GM12878 (cell line): ENCODE measurements around the gene SORCS2. TPM values are rescaled to one million over a fixed set of nuclear protein-coding genes. Genes with fewer than 3 reads are reported as not detected.

Experiments used
- ATAC-seq: fragments of 200-7000 bp; cut with Tn5 transposase; 3 replicates; pipeline ENCODE4 v1.9.1; 2020; ENCODE audit warnings: mild to moderate bottlenecking, moderate library complexity
- BruUV-seq: library from RNA; stranded (reverse); fragments of 400-500 nt; replicated peaks from 2 replicates; lab custom pipeline; 2021; lab: Mats Ljungman, UMichigan
- CTCF ChIA-PET: fragments of 300-600 bp; sonication (Branson Sonifier 250); formaldehyde crosslinking; extraction: SDS; loops from one replicate; lab custom pipeline; 2021; ENCODE audit warnings: inconsistent platforms; lab: Yijun Ruan, JAX
- POLR2A ChIA-PET: fragments of 350-600 bp; formaldehyde crosslinking; extraction: SDS; loops from one replicate; lab custom pipeline; 2021; ENCODE audit warnings: inconsistent platforms; lab: Charles Lee
- RAD21 ChIA-PET: fragments of 300-600 bp; sonication (Branson Sonifier 250); formaldehyde crosslinking; loops from one replicate; lab custom pipeline; 2023; ENCODE audit warnings: antibody characterized with exemption; ENCODE audit not compliant: unreplicated experiment; lab: Charles Lee
- SMC1A ChIA-PET: fragments of 300-600 bp; sonication (Branson Sonifier 250); formaldehyde crosslinking; loops from one replicate; lab custom pipeline; 2023; ENCODE audit not compliant: unreplicated experiment, uncharacterized antibody; lab: Charles Lee
- DNase-seq: peaks from one replicate; pipeline ENCODE4 v3.0.0-alpha.2; 2011; ENCODE audit warnings: low read depth, low spot score
- FAIRE-seq: peaks from 3 replicates; lab custom pipeline; 2011; peaks lifted over from hg19 to GRCh38; lab: Jason Lieb, UNC
- H2AFZ ChIP-seq: 2 replicates; pipeline ENCODE4 v1.6.0; 2011; ENCODE audit warnings: low read depth, low read length, control low read depth; ENCODE audit not compliant: control insufficient read depth
- H3K27ac ChIP-seq: 2 replicates; pipeline ENCODE4 v1.5.1; 2011; ENCODE audit warnings: control low read depth; ENCODE audit not compliant: control insufficient read depth, insufficient read depth
- H3K27me3 ChIP-seq, 2 experiments: replicated peaks in 1 of 2; 2 replicates each; pipeline versions ENCODE4 v1.6.0 to v1.6.1; 2011; ENCODE audit warnings: low read length in 1 of 2; ENCODE audit not compliant: control insufficient read depth in 2 of 2, insufficient read depth in 2 of 2
- H3K36me3 ChIP-seq, 2 experiments: 2 replicates each; pipeline ENCODE4 v1.5.1; 2011; ENCODE audit warnings: low read length in 1 of 2; ENCODE audit not compliant: control insufficient read depth in 2 of 2, insufficient read depth in 2 of 2
- H3K4me1 ChIP-seq: 2 replicates; pipeline ENCODE4 v1.6.1; 2011; ENCODE audit warnings: mild to moderate bottlenecking, low read length, moderate library complexity, mixed read lengths; ENCODE audit not compliant: control insufficient read depth, insufficient read depth
- H3K4me2 ChIP-seq: 2 replicates; pipeline ENCODE4 v1.6.0; 2011; ENCODE audit warnings: control low read depth; ENCODE audit not compliant: control insufficient read depth, insufficient read depth
- H3K4me3 ChIP-seq: fragments of 200-600 bp; sonication (generic); 2 replicates; pipeline ENCODE4 v1.5.1; 2016
- H3K79me2 ChIP-seq: 2 replicates; pipeline ENCODE4 v1.6.0; 2011; ENCODE audit warnings: low read length; ENCODE audit not compliant: control insufficient read depth, insufficient read depth
- H3K9ac ChIP-seq: 2 replicates; pipeline ENCODE4 v1.8.0; 2011; ENCODE audit warnings: low read length, control low read depth, mixed read lengths; ENCODE audit not compliant: control insufficient read depth, insufficient read depth
- H3K9me3 ChIP-seq: replicated peaks from 3 replicates; pipeline ENCODE4 v1.5.1; 2011; ENCODE audit warnings: mild to moderate bottlenecking, low read length; ENCODE audit not compliant: control insufficient read depth, insufficient read depth
- H4K20me1 ChIP-seq: 2 replicates; pipeline ENCODE4 v1.6.0; 2011; ENCODE audit not compliant: control insufficient read depth, insufficient read depth
- BMI1 ChIP-seq: fragments of 450-650 bp; IDR thresholded peaks from 2 replicates; pipeline ENCODE4 v1.6.1; 2016; ENCODE audit warnings: mild to moderate bottlenecking, moderate library complexity, borderline replicate concordance
- DPF2 ChIP-seq: fragments of 450-650 bp; IDR thresholded peaks from 2 replicates; pipeline ENCODE4 v1.6.1; 2017; ENCODE audit warnings: mild to moderate bottlenecking
- GABPA ChIP-seq: IDR thresholded peaks from 2 replicates; pipeline ENCODE4 v1.6.1; 2014; ENCODE audit warnings: antibody characterized with exemption, low read depth, mild to moderate bottlenecking, inconsistent platforms
- IKZF2 ChIP-seq, 2 experiments: fragments of 450-650 bp; IDR thresholded peaks; 2 replicates each; pipeline ENCODE4 v1.6.1; 2017; ENCODE audit warnings: mild to moderate bottlenecking in 2 of 2, moderate library complexity in 2 of 2
- NFXL1 ChIP-seq: fragments of 450-650 bp; IDR thresholded peaks from 2 replicates; pipeline ENCODE4 v1.6.1; 2017; ENCODE audit warnings: antibody characterized with exemption, mild to moderate bottlenecking, borderline replicate concordance
- RAD51 ChIP-seq: fragments of 450-650 bp; IDR thresholded peaks from 2 replicates; pipeline ENCODE4 v1.6.1; 2016; ENCODE audit warnings: moderate library complexity, mild to moderate bottlenecking, inconsistent platforms
- REST ChIP-seq: IDR thresholded peaks from 2 replicates; pipeline ENCODE4 v1.6.1; 2012; ENCODE audit warnings: mild to moderate bottlenecking, low read depth, low read length
- SPI1 ChIP-seq: IDR thresholded peaks from 2 replicates; pipeline ENCODE4 v1.6.1; 2011; ENCODE audit warnings: low read depth, mild to moderate bottlenecking, low read length, moderate library complexity, borderline replicate concordance; ENCODE audit not compliant: insufficient read depth
- SREBF1 ChIP-seq: IDR thresholded peaks from 2 replicates; pipeline ENCODE4 v1.6.1; 2012; ENCODE audit warnings: mild to moderate bottlenecking, low read length
- TCF3 ChIP-seq: IDR thresholded peaks from 2 replicates; pipeline ENCODE4 v1.6.1; 2012; ENCODE audit warnings: low read depth, mild to moderate bottlenecking, low read length, borderline replicate concordance; ENCODE audit not compliant: insufficient read depth
- WRNIP1 ChIP-seq: IDR thresholded peaks from 2 replicates; pipeline ENCODE4 v1.6.1; 2011; ENCODE audit warnings: low read depth, low read length, improper control_type of control experiment, borderline replicate concordance
- ZZZ3 ChIP-seq: IDR thresholded peaks from 2 replicates; pipeline ENCODE4 v1.6.1; 2011; ENCODE audit warnings: low read depth; ENCODE audit not compliant: control insufficient read depth, insufficient read length
- WGBS: methylation state at CpG from one replicate; pipeline ENCODE4 v1.1.6; 2016; ENCODE audit warnings: low lambda C conversion rate; ENCODE audit not compliant: insufficient replicate concordance, insufficient coverage; ENCODE audit errors: missing lambda C conversion rate; 5-methylcytosine and 5-hydroxymethylcytosine counted together
- in situ Hi-C: fragments of 300-500 bp; cut with MboI; formaldehyde crosslinking; loops from 9 replicates; pipeline ENCODE4 v1.14.3; 2018; ENCODE audit warnings: mixed read lengths
- intact Hi-C: fragments of 100-400 bp; cut with micrococcal nuclease; formaldehyde crosslinking; loops from one replicate; pipeline ENCODE4 v1.14.2; 2022; ENCODE audit not compliant: unreplicated experiment
- polyA plus RNA-seq, 11 experiments: library from polyadenylated mRNA; depleted of rRNA in 4 of 11; unstranded in 6 of 11; stranded (reverse) in 5 of 11; fragments of >200 nt; fragmentation: Nextera tagmentation in 4 of 11; fragmentation: Illumina TruSeq in 1 of 11; extraction: Ambion mirVana in 4 of 11; extraction: Trizol in 1 of 11; gene quantifications; 1 replicate in 1 of 11; 2 replicates in 10 of 11; pipeline versions ENCODE4 v1.2.1 to v1.2.3, GENCODE V29; 2011 to 2016; ENCODE audit warnings: inconsistent platforms in 2 of 11, missing spikeins in 2 of 11, low read depth in 1 of 11
- total RNA-seq, 4 experiments: library from RNA; depleted of rRNA in 3 of 4; stranded (reverse); fragments of >200 nt in 3 of 4; fragmentation: Illumina TruSeq in 1 of 4; extraction: Trizol in 1 of 4; gene quantifications; 2 replicates each; pipeline versions ENCODE4 v1.2.1 to v1.2.3, GENCODE V29; 2013 to 2021
- TF ChIP-seq, protein P1 (sequence below): fragments of 450-650 bp; IDR thresholded peaks from 2 replicates; pipeline ENCODE4 v1.6.1; 2017; ENCODE audit warnings: borderline replicate concordance
- TF ChIP-seq, protein P2 (sequence below): IDR thresholded peaks from 2 replicates; pipeline ENCODE4 v1.6.1; 2012; ENCODE audit warnings: low read depth, low read length, improper control_type of control experiment

SORCS2 gene
- total and polyA plus RNA-seq, 10 of the 15 experiments (the other 5 are each of a cell fraction or from before 2014, with no cell fraction given): 0.01 to 0.15 (median 0.05) TPM; not detected in 5

- BruUV-seq: no TSS peak
- RAD21 ChIA-PET: no interaction called here
- Histone ChIP-seq H3K27me3 (peaks cover 0 to 1% of the 10 kb centered on the region in 2 experiments; a peak in 1 of 4 replicates), H4K20me1 (no peaks in the 10 kb centered on the region), H3K4me2 (no peak overlapping the region), H3K9ac (no peak overlapping the region), H3K4me1 (peaks cover 7% of the 10 kb centered on the region; the same call in 1 of the 2 replicates), H2AFZ (no peak overlapping the region; the same call in 1 of the 2 replicates), H3K27ac (no peak overlapping the region), H3K9me3 (peaks cover 9% of the 10 kb centered on the region; the same call in 1 of the 3 replicates), H3K4me3 (no peak overlapping the region), H3K36me3 (no peaks in the 10 kb centered on the region), H3K79me2 (no peaks in the 10 kb centered on the region)
- no peak for FAIRE-seq
- WGBS: 49% methylated on average over 6 of the region's 14 CpGs
- CTCF ChIA-PET: interaction anchor here (1.1 kb wide), 1 partner anchor 547 kb away, joined by 3 read pairs; no protein-coding TSS in a partner anchor
- intact Hi-C loops: no loop called here
- in situ Hi-C loops: no loop called here
- ATAC-seq: no peak
- POLR2A ChIA-PET: no interaction called here
- SMC1A ChIA-PET: no interaction called here
- DNase-seq: no peak
- TF ChIP-seq DPF2 (no peak), NFXL1 (no peak), GABPA (no peak), REST (no peak), TCF3 (no peak), SPI1 (no peak), RAD51 (no peak), WRNIP1 (no peak), ZZZ3 (no peak), IKZF2 (IDR thresholded peaks at IDR 0.05) (no peak), SREBF1 (no peak), BMI1 (no peak)
- TF ChIP-seq, protein P1, sequence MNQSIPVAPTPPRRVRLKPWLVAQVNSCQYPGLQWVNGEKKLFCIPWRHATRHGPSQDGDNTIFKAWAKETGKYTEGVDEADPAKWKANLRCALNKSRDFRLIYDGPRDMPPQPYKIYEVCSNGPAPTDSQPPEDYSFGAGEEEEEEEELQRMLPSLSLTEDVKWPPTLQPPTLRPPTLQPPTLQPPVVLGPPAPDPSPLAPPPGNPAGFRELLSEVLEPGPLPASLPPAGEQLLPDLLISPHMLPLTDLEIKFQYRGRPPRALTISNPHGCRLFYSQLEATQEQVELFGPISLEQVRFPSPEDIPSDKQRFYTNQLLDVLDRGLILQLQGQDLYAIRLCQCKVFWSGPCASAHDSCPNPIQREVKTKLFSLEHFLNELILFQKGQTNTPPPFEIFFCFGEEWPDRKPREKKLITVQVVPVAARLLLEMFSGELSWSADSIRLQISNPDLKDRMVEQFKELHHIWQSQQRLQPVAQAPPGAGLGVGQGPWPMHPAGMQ: no peak
- TF ChIP-seq, protein P2, sequence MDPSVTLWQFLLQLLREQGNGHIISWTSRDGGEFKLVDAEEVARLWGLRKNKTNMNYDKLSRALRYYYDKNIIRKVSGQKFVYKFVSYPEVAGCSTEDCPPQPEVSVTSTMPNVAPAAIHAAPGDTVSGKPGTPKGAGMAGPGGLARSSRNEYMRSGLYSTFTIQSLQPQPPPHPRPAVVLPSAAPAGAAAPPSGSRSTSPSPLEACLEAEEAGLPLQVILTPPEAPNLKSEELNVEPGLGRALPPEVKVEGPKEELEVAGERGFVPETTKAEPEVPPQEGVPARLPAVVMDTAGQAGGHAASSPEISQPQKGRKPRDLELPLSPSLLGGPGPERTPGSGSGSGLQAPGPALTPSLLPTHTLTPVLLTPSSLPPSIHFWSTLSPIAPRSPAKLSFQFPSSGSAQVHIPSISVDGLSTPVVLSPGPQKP: no peak
Observed at GRCh38 chr4:7255488-7255881, 63.1 kb downstream of the SORCS2 start.
